NT2/D1 (cell line): ENCODE results near the gene CCDC92B.
"Not testable (repeated sequence)": the region's sequence is repeated elsewhere in the genome, so short reads cannot be mapped to it uniquely, and the experiment has no call there.

Experiments
- DNase-seq: peaks from one replicate; pipeline ENCODE4 v3.0.0-alpha.2; 2011; ENCODE audit warnings: low read depth, low spot score
- H3K27me3 ChIP-seq: 2 replicates; pipeline ENCODE4 v1.6.0; 2011; ENCODE audit warnings: mild to moderate bottlenecking; ENCODE audit not compliant: insufficient read length, insufficient read depth
- H3K36me3 ChIP-seq: 2 replicates; pipeline ENCODE4 v1.6.1; 2011; ENCODE audit warnings: mild to moderate bottlenecking, low read length, mixed read lengths; ENCODE audit not compliant: insufficient read depth, insufficient read length
- H3K4me1 ChIP-seq: 2 replicates; pipeline ENCODE4 v1.5.1; 2011; ENCODE audit not compliant: insufficient read depth, insufficient read length
- H3K4me3 ChIP-seq: 2 replicates; pipeline ENCODE4 v1.5.1; 2011; ENCODE audit warnings: low read depth; ENCODE audit not compliant: insufficient read length
- H3K9ac ChIP-seq: 2 replicates; pipeline ENCODE4 v1.6.0; 2011; ENCODE audit warnings: low read depth; ENCODE audit not compliant: insufficient read length
- H3K9me3 ChIP-seq: 2 replicates; pipeline ENCODE4 v1.5.1; 2011; ENCODE audit warnings: mild to moderate bottlenecking, low read length; ENCODE audit not compliant: insufficient read depth
- SUZ12 ChIP-seq: IDR thresholded peaks from 2 replicates; pipeline ENCODE4 v1.6.1; 2011; ENCODE audit not compliant: insufficient read length, insufficient read depth; ENCODE audit errors: extremely low read depth
- YY1 ChIP-seq: IDR thresholded peaks from 2 replicates; pipeline ENCODE4 v1.6.1; 2011; ENCODE audit not compliant: insufficient read length, insufficient read depth
- ZNF274 ChIP-seq: IDR thresholded peaks from 2 replicates; pipeline ENCODE4 v1.6.1; 2011; ENCODE audit warnings: mild to moderate bottlenecking, low read depth, low read length

Gene CCDC92B

DNA sequence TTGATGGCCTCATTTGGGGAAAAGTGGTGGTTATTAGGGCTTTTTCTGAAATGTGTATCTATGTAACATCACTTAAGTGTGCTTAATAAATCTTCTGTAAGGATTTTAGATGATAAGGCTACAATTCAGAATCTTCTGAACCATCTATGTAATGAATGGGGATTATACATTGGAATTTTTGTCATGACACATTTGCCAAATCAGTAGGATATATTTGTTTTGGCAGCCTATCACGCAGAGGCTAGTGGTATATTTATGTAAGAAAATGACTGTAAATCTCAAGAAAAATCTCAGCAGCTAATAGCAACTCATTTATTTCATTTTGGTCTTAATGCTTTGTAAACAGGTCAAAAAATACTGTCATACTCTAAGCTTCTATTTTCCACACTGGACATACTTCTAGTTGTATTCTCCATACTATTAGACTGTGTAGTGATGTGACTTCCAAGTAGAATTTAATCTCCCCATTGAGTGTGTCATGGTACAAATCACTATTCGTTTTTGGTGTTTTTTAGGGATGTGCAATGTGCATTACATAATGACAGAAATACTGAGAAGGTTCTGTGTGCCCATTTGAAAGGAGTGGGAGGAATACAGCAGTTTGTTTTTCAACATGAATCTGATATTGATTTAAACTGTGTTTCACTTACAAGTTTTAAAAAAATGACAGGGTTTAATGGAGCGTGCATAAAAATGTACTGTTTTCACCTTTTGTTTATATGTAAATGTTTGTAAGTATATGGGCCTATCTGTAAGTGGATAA lies 67.1 kb downstream of the CCDC92B start:
- Histone ChIP-seq H3K4me1 (peaks cover 2% of the 10 kb centered on the region), H3K9ac (no peak overlapping the region), H3K9me3 (no peaks in the 10 kb centered on the region), H3K4me3 (no peak overlapping the region), H3K36me3 (peaks cover 45% of the 10 kb centered on the region), H3K27me3 (no peaks in the 10 kb centered on the region)
- DNase-seq = no peak
- TF ChIP-seq SUZ12 (no peak), YY1 (no peak), ZNF274 (no peak)

DNA sequence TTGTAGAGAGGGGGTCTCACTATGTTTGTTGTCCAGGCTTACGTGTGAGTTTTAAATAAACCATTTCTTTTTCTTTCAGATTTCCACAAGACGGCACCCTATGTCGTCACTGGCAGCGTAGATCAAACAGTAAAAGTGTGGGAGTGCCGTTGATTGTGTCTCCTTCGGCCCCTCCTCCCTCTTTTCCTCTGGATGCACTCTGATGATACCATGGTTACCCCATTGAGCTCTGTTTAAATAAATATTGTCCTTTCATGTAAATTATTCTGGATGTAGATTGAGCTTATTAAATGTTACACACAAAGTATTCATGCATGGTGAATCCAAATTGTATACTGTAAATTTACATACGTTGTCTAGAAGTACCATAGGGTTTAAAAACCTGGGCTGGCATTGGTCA lies 67.8 kb downstream of the CCDC92B start:
- peaks cover 45% of the 10 kb centered on the region for H3K36me3 ChIP-seq
- no peak overlapping the region for H3K4me3 ChIP-seq
- no peaks in the 10 kb centered on the region for H3K27me3 ChIP-seq
- TF ChIP-seq SUZ12 (no peak), ZNF274 (no peak), YY1 (no peak)
- no peaks in the 10 kb centered on the region for H3K9me3 ChIP-seq
- no peak for DNase-seq
- peaks cover 2% of the 10 kb centered on the region for H3K4me1 ChIP-seq
- no peak overlapping the region for H3K9ac ChIP-seq

DNA sequence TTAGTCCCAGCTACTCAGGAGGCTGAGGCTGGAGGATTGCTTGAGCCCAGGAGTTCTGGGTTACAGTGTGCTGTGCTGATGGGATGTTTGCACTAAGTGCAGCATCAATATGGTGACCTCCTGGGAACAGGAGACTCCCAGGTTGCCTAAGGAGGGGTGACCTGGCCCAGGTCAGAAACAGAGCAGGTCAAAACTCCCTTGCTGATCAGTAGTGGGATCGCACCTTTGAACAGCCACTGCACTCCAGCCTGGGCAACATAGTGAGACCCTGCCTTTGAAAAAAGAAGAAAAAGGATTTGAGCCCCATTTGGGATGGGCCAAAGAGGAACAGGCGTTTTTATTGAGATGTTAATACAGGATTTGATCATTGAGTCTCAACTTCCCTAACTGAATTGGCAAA lies 68.5 kb downstream of the CCDC92B start:
- Histone ChIP-seq H3K27me3 (no peaks in the 10 kb centered on the region), H3K4me1 (no peaks in the 10 kb centered on the region), H3K9ac (no peak overlapping the region), H3K9me3 (no peaks in the 10 kb centered on the region), H3K4me3 (no peak overlapping the region), H3K36me3 (peaks cover 49% of the 10 kb centered on the region)
- TF ChIP-seq ZNF274 (no peak), YY1 (no peak), SUZ12 (no peak)
- no peak for DNase-seq

DNA sequence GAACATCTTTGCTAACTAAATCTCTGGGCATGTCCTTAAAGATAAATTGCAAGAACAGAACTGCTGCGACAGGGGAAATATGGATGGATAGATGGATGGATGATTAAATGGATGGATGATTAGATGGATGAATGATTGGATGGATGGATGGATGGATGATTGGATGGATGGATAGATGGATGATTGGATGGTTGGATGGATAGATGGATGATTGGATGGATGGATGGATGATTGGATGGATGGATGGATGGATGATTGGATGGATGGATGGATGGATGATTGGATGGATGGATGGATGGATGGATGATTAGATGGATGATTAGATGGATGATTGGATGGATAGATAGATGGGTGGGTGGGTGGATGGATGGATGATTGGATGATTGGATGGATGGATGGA lies 70.2 kb downstream of the CCDC92B start:
- not testable (repeated sequence) for DNase-seq, H3K4me1 ChIP-seq, H3K9me3 ChIP-seq, H3K4me3 ChIP-seq, H3K9ac ChIP-seq, H3K27me3 ChIP-seq
- H3K36me3 ChIP-seq = peaks cover 58% of the 10 kb centered on the region
